ENCODE measurements around the gene MYO15A. TPM values are rescaled to one million over a fixed set of nuclear protein-coding genes. Genes with fewer than 3 reads are reported as not detected.

The MYO15A gene
- total RNA-seq, 2 donors from 2014 or later: 1.7 to 2.4 TPM

- Histone ChIP-seq H3K4me3 (ENCODE audit: low read length) (no peak overlapping the region), H3K9ac (ENCODE audit: extremely low read depth, low read length, poor library complexity, severe bottlenecking) (no peak overlapping the region), H3K36me3 (ENCODE audit: control insufficient read depth, insufficient read depth, low read length) (no peaks in the 10 kb centered on the region), H3K27ac (ENCODE audit: low read depth, low read length) (no peak overlapping the region), H3K27me3 (ENCODE audit: control insufficient read depth, insufficient read depth, low read length, poor library complexity, severe bottlenecking) (no peaks in the 10 kb centered on the region), H3K4me1 (ENCODE audit: control insufficient read depth, insufficient read depth, low read length) (peaks cover 4% of the 10 kb centered on the region), H3K9me3 (ENCODE audit: control insufficient read depth, low read length) (no peaks in the 10 kb centered on the region)
- no peak for TF ChIP-seq CTCF (conservative IDR thresholded peaks at IDR 0.05)
- no peaks in the 10 kb centered on the region for H3K36me3 Mint-ChIP-seq (ENCODE audit: low read depth)
- no peak for DNase-seq
- H3K4me1 Mint-ChIP-seq: peaks cover 5% of the 10 kb centered on the region
- H3K27me3 Mint-ChIP-seq (ENCODE audit: insufficient read depth): peaks cover 12% of the 10 kb centered on the region
- no peak overlapping the region for H3K27ac Mint-ChIP-seq
- 83 to 98% methylated on average over 1 of the region's 1 CpG for WGBS, 2 experiments (ENCODE audit: insufficient coverage in 1 of 2, insufficient read length in 1 of 2)
- H3K4me3 Mint-ChIP-seq: no peak overlapping the region
- no peaks in the 10 kb centered on the region for H3K9me3 Mint-ChIP-seq
Observed at GRCh38 chr17:18144855-18145254, 36.3 kb downstream of the MYO15A start.

GRCh38 chr17:18145811-18146210 lies 37.3 kb downstream of the MYO15A start:
- H3K36me3 ChIP-seq (ENCODE audit: control insufficient read depth, insufficient read depth, low read length): no peaks in the 10 kb centered on the region
- H3K4me1 Mint-ChIP-seq: peaks cover 5% of the 10 kb centered on the region
- no peak overlapping the region for H3K9ac ChIP-seq (ENCODE audit: extremely low read depth, low read length, poor library complexity, severe bottlenecking)
- H3K36me3 Mint-ChIP-seq (ENCODE audit: low read depth): no peaks in the 10 kb centered on the region
- no peak overlapping the region for H3K4me3 Mint-ChIP-seq
- TF ChIP-seq CTCF (conservative IDR thresholded peaks at IDR 0.05): no peak
- H3K27ac Mint-ChIP-seq: no peak overlapping the region
- no peak overlapping the region for H3K4me3 ChIP-seq (ENCODE audit: low read length)
- no peak for DNase-seq
- 92 to 93% methylated on average over 13 of the region's 13 CpGs for WGBS, 2 experiments (ENCODE audit: insufficient coverage in 1 of 2, insufficient read length in 1 of 2)
- H3K9me3 ChIP-seq (ENCODE audit: control insufficient read depth, low read length): no peaks in the 10 kb centered on the region
- peaks cover 12% of the 10 kb centered on the region for H3K27me3 Mint-ChIP-seq (ENCODE audit: insufficient read depth)
- H3K27ac ChIP-seq (ENCODE audit: low read depth, low read length): no peak overlapping the region
- H3K4me1 ChIP-seq (ENCODE audit: control insufficient read depth, insufficient read depth, low read length): peaks cover 4% of the 10 kb centered on the region
- no peaks in the 10 kb centered on the region for H3K9me3 Mint-ChIP-seq
- H3K27me3 ChIP-seq (ENCODE audit: control insufficient read depth, insufficient read depth, low read length, poor library complexity, severe bottlenecking): no peaks in the 10 kb centered on the region

GRCh38 chr17:18146259-18146658 lies 37.7 kb downstream of the MYO15A start:
- WGBS, 2 experiments (ENCODE audit: insufficient coverage in 1 of 2, insufficient read length in 1 of 2): 96 to 98% methylated on average over 2 of the region's 2 CpGs
- Mint-ChIP-seq H3K36me3 (ENCODE audit: low read depth) (no peaks in the 10 kb centered on the region), H3K27ac (no peak overlapping the region), H3K9me3 (no peaks in the 10 kb centered on the region), H3K27me3 (ENCODE audit: insufficient read depth) (peaks cover 12% of the 10 kb centered on the region), H3K4me1 (peaks cover 5% of the 10 kb centered on the region), H3K4me3 (no peak overlapping the region)
- H3K36me3 ChIP-seq (ENCODE audit: control insufficient read depth, insufficient read depth, low read length): no peaks in the 10 kb centered on the region
- H3K4me1 ChIP-seq (ENCODE audit: control insufficient read depth, insufficient read depth, low read length): peaks cover 4% of the 10 kb centered on the region
- no peaks in the 10 kb centered on the region for H3K27me3 ChIP-seq (ENCODE audit: control insufficient read depth, insufficient read depth, low read length, poor library complexity, severe bottlenecking)
- H3K9me3 ChIP-seq (ENCODE audit: control insufficient read depth, low read length): no peaks in the 10 kb centered on the region
- no peak for DNase-seq
- H3K27ac ChIP-seq (ENCODE audit: low read depth, low read length): no peak overlapping the region
- TF ChIP-seq CTCF (conservative IDR thresholded peaks at IDR 0.05): no peak
- H3K4me3 ChIP-seq (ENCODE audit: low read length): no peak overlapping the region
- H3K9ac ChIP-seq (ENCODE audit: extremely low read depth, low read length, poor library complexity, severe bottlenecking): no peak overlapping the region

All from endodermal cell (in vitro differentiated cells).